ENCODE data around the gene LRCH1. TPM values are rescaled to one million over a fixed set of nuclear protein-coding genes. Genes with fewer than 3 reads are reported as not detected.

The LRCH1 gene
- total and polyA plus RNA-seq, 4 donors = 2.6 to 6.6 (median 3.4) TPM

GRCh38 chr13:46571189-46571908 lies 18.4 kb downstream of the LRCH1 start (continued):
- no peak for TF ChIP-seq ATF3 (IDR thresholded peaks at IDR 0.05)
- TF ChIP-seq FOXA2 (IDR thresholded peaks at IDR 0.05) = no peak
- no peak for TF ChIP-seq YY1 (IDR thresholded peaks at IDR 0.05)
- no peak for TF ChIP-seq SP1 (IDR thresholded peaks at IDR 0.05)

GRCh38 chr13:46571909-46572595 lies 19.1 kb downstream of the LRCH1 start:
- whole genome bisulfite sequencing = 73% methylated on average over 7 of the region's 7 CpGs
- Histone ChIP-seq H3K27ac (ENCODE audit: low read depth in 1 of 2, low read length in 2 of 2) (no peak overlapping the region), H3K4me3 (ENCODE audit: low read depth in 1 of 3, low read length in 3 of 3) (no peak overlapping the region), H3K9ac (ENCODE audit: low read depth in 1 of 2, low read length in 2 of 2) (no peak overlapping the region), H3K27me3 (ENCODE audit: control insufficient read depth in 4 of 4, insufficient read depth in 4 of 4, low read length in 3 of 4) (no peaks in the 10 kb centered on the region), H3K4me1 (ENCODE audit: control insufficient read depth in 4 of 4, insufficient read depth in 4 of 4, low read length in 3 of 4) (peaks cover 2 to 14% (median 11%) of the 10 kb centered on the region in 4 donors), H3K9me3 (ENCODE audit: control insufficient read depth in 4 of 4, low read length in 3 of 4) (no peaks in the 10 kb centered on the region), H3K36me3 (ENCODE audit: control insufficient read depth in 4 of 4, insufficient read depth in 3 of 4, low read depth in 1 of 4, low read length in 3 of 4) (no peaks in the 10 kb centered on the region)
- TF ChIP-seq RXRA (IDR thresholded peaks at IDR 0.05) = no peak
- no peak for TF ChIP-seq GABPA (IDR thresholded peaks at IDR 0.05 in 1 of 2, conservative IDR thresholded peaks at IDR 0.05 in 1 of 2)
- TF ChIP-seq HNF4G (IDR thresholded peaks at IDR 0.05) = no peak
- TF ChIP-seq YY1 (IDR thresholded peaks at IDR 0.05) = no peak
- TF ChIP-seq JUND (IDR thresholded peaks at IDR 0.05) = no peak
- TF ChIP-seq EGR1 (IDR thresholded peaks at IDR 0.05; ENCODE audit: low read depth in 2 of 2) = no peak
- no peak for TF ChIP-seq SP1 (IDR thresholded peaks at IDR 0.05)
- no peak for TF ChIP-seq NR2F2 (IDR thresholded peaks at IDR 0.05)
- TF ChIP-seq TAF1 (conservative IDR thresholded peaks at IDR 0.05) = no peak
- TF ChIP-seq RAD21 (IDR thresholded peaks at IDR 0.05) = no peak
- TF ChIP-seq CTCF (IDR thresholded peaks at IDR 0.05; ENCODE audit: low read depth, low read length, missing input control) = no peak
- no peak for TF ChIP-seq FOXA1 (IDR thresholded peaks at IDR 0.05)
- DNase-seq (ENCODE audit: low spot score) = no peak

GRCh38 chr13:46572752-46573431 lies 19.9 kb downstream of the LRCH1 start:
- no peaks in the 10 kb centered on the region for H3K36me3 ChIP-seq (ENCODE audit: control insufficient read depth in 4 of 4, insufficient read depth in 3 of 4, low read depth in 1 of 4, low read length in 3 of 4)
- H3K4me3 ChIP-seq (ENCODE audit: low read depth in 1 of 3, low read length in 3 of 3) = no peak overlapping the region
- TF ChIP-seq YY1 (IDR thresholded peaks at IDR 0.05) (no peak), JUND (IDR thresholded peaks at IDR 0.05) (no peak), NR2F2 (IDR thresholded peaks at IDR 0.05) (no peak)
- DNase-seq (ENCODE audit: low spot score) = no peak
- no peaks in the 10 kb centered on the region for H3K27me3 ChIP-seq (ENCODE audit: control insufficient read depth in 4 of 4, insufficient read depth in 4 of 4, low read length in 3 of 4)
- H3K9ac ChIP-seq (ENCODE audit: low read depth in 1 of 2, low read length in 2 of 2) = no peak overlapping the region
- WGBS = 93% methylated on average over 6 of the region's 6 CpGs
- no peak overlapping the region for H3K27ac ChIP-seq (ENCODE audit: low read depth in 1 of 2, low read length in 2 of 2)
- H3K9me3 ChIP-seq (ENCODE audit: control insufficient read depth in 4 of 4, low read length in 3 of 4) = no peaks in the 10 kb centered on the region
- H3K4me1 ChIP-seq (ENCODE audit: control insufficient read depth in 4 of 4, insufficient read depth in 4 of 4, low read length in 3 of 4) = peaks cover 2 to 19% (median 11%) of the 10 kb centered on the region in 4 donors
